ENCODE results near the gene SRC. TPM values are rescaled to one million over a fixed set of nuclear protein-coding genes. Genes with fewer than 3 reads are reported as not detected.

SRC gene
- polyA plus RNA-seq, 1 experiment, result 35.4 TPM

GRCh38 chr20:37331060-37331857, 14.7 kb upstream of the SRC start:
- no peak overlapping the region for H3K4me3 ChIP-seq (ENCODE audit: low read depth, low read length)
- TF ChIP-seq CTCF (IDR thresholded peaks at IDR 0.05; ENCODE audit: insufficient read depth, low read depth, low read length), result no peak
- ChIA-PET POLR2A (no interaction called here), CTCF (interaction anchor here (0.6 kb wide), 2 partner anchors 47 to 936 kb away, joined by 3 to 4 read pairs; no protein-coding TSS in a partner anchor)
- no peaks in the 10 kb centered on the region for H3K27me3 ChIP-seq (ENCODE audit: control insufficient read depth, insufficient read depth, low read length)
- DNase-seq (ENCODE audit: low read depth), result no peak
- H3K36me3 ChIP-seq (ENCODE audit: control insufficient read depth, insufficient read depth, low read length), result no peaks in the 10 kb centered on the region

- CTCF ChIA-PET, result no interaction called here
- TF ChIP-seq CTCF (IDR thresholded peaks at IDR 0.05; ENCODE audit: insufficient read depth, low read depth, low read length), result no peak
- POLR2A ChIA-PET, result no interaction called here
Observed at GRCh38 chr20:37333130-37333847, 12.7 kb upstream of the SRC start.

GRCh38 chr20:37333848-37334318, 12.1 kb upstream of the SRC start:
- CTCF ChIA-PET, result no interaction called here
- H3K4me3 ChIP-seq (ENCODE audit: low read depth, low read length), result no peak overlapping the region
- POLR2A ChIA-PET, result no interaction called here

More at GRCh38 chr20:37333130-37333847, 12.7 kb upstream of the SRC start:
- no peaks in the 10 kb centered on the region for H3K36me3 ChIP-seq (ENCODE audit: control insufficient read depth, insufficient read depth, low read length)
- DNase-seq (ENCODE audit: low read depth), result no peak
- H3K27me3 ChIP-seq (ENCODE audit: control insufficient read depth, insufficient read depth, low read length), result no peaks in the 10 kb centered on the region
- no peak overlapping the region for H3K4me3 ChIP-seq (ENCODE audit: low read depth, low read length)

GRCh38 chr20:37334450-37334849, 11.5 kb upstream of the SRC start:
- no peak for TF ChIP-seq CTCF (IDR thresholded peaks at IDR 0.05; ENCODE audit: insufficient read depth, low read depth, low read length)
- ChIA-PET CTCF (no interaction called here), POLR2A (no interaction called here)
- DNase-seq (ENCODE audit: low read depth), result no peak
- H3K36me3 ChIP-seq (ENCODE audit: control insufficient read depth, insufficient read depth, low read length), result no peaks in the 10 kb centered on the region
- no peaks in the 10 kb centered on the region for H3K27me3 ChIP-seq (ENCODE audit: control insufficient read depth, insufficient read depth, low read length)
- no peak overlapping the region for H3K4me3 ChIP-seq (ENCODE audit: low read depth, low read length)

More at GRCh38 chr20:37333848-37334318, 12.1 kb upstream of the SRC start:
- no peak for DNase-seq (ENCODE audit: low read depth)
- TF ChIP-seq CTCF (IDR thresholded peaks at IDR 0.05; ENCODE audit: insufficient read depth, low read depth, low read length), result no peak
- no peaks in the 10 kb centered on the region for H3K27me3 ChIP-seq (ENCODE audit: control insufficient read depth, insufficient read depth, low read length)
- no peaks in the 10 kb centered on the region for H3K36me3 ChIP-seq (ENCODE audit: control insufficient read depth, insufficient read depth, low read length)
